Measurements from ENCODE around the gene STRAP. TPM values are rescaled to one million over a fixed set of nuclear protein-coding genes. Genes with fewer than 3 reads are reported as not detected.

STRAP gene
- total and polyA plus RNA-seq, 2 of the 13 experiments (the other 11 are each of a cell fraction or from before 2014, with no cell fraction given) = 66.9 to 118 TPM

DNA sequence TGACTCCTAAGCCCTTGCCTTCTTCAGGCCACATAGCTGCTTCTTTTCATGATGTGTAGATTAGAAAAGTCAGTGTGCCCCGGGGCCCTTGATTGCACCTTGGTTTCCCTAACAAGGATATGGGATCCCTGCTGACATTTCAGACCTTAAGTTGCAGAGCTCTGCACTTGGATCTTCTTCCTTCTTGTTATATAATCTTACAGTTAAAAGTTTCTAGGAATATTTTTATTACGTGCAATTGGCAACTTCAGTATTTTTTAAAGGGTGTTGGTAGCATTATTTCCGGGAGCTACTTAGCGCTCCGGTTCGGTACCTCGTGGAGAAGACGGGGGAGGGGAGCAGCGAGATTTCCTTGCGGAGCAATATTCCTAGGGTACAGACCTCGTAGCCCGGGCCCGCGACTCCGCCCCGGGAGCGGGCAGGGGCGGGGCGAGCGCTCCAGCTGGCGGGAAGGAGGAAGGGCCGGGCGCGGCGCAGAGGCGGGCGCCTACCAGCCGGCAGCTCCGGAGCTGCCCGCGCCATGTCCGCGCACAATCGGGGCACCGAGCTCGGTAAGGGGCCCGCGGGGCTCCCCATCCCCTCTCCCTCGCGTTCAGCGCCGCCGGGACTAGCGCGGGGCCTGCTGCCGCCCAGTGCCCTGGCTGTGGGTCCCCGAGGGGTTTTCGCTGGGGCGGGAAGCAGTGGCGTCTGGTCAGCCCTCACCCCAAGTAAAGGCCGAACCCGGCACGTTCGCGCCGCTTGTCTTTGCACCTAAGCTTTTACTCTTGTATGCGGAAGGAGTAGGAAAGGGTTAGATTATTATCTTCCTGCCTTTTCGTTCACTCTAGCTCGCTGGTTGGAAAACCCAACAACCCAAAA lies 28.9 kb downstream of the STRAP start, which contains the start of gene DERA (continued):
- TF ChIP-seq TRIM24 (CRISPR knock-in tag; IDR thresholded peaks at IDR 0.05) (no peak), SNAPC2 (CRISPR knock-in tag; IDR thresholded peaks at IDR 0.05) (no peak), ZNF3 (CRISPR knock-in tag; IDR thresholded peaks at IDR 0.05) (no peak), TOE1 (CRISPR knock-in tag; IDR thresholded peaks at IDR 0.05) (no peak), TBL1XR1 (IDR thresholded peaks at IDR 0.05; ENCODE audit: borderline replicate concordance, low read length, partially characterized antibody) (no peak), SNRNP70 (IDR thresholded peaks at IDR 0.05; ENCODE audit: low read depth, low read length) (no peak), JARID2 (CRISPR knock-in tag; IDR thresholded peaks at IDR 0.05; ENCODE audit: insufficient replicate concordance) (no peak), MTF1 (CRISPR knock-in tag; IDR thresholded peaks at IDR 0.05) (no peak), ZBTB7A (CRISPR knock-in tag; IDR thresholded peaks at IDR 0.05) (no peak), GZF1 (CRISPR knock-in tag; IDR thresholded peaks at IDR 0.05) (no peak), SIX4 (CRISPR knock-in tag; IDR thresholded peaks at IDR 0.05) (no peak), KDM5B (CRISPR knock-in tag; IDR thresholded peaks at IDR 0.05; ENCODE audit: borderline replicate concordance) (peak; percentile 79), SRSF9 (IDR thresholded peaks at IDR 0.05; ENCODE audit: borderline replicate concordance, insufficient read depth, low read depth, low read length, poor library complexity, severe bottlenecking) (no peak)
- TF ChIP-seq, protein P1, sequence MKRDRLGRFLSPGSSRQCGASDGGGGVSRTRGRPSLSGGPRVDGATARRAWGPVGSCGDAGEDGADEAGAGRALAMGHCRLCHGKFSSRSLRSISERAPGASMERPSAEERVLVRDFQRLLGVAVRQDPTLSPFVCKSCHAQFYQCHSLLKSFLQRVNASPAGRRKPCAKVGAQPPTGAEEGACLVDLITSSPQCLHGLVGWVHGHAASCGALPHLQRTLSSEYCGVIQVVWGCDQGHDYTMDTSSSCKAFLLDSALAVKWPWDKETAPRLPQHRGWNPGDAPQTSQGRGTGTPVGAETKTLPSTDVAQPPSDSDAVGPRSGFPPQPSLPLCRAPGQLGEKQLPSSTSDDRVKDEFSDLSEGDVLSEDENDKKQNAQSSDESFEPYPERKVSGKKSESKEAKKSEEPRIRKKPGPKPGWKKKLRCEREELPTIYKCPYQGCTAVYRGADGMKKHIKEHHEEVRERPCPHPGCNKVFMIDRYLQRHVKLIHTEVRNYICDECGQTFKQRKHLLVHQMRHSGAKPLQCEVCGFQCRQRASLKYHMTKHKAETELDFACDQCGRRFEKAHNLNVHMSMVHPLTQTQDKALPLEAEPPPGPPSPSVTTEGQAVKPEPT (CRISPR knock-in tag; IDR thresholded peaks at IDR 0.05; ENCODE audit: low read depth) = 0 out of 2 replicates have a peak, but pooled peaks have one; percentile 36
- TF ChIP-seq, protein P2, sequence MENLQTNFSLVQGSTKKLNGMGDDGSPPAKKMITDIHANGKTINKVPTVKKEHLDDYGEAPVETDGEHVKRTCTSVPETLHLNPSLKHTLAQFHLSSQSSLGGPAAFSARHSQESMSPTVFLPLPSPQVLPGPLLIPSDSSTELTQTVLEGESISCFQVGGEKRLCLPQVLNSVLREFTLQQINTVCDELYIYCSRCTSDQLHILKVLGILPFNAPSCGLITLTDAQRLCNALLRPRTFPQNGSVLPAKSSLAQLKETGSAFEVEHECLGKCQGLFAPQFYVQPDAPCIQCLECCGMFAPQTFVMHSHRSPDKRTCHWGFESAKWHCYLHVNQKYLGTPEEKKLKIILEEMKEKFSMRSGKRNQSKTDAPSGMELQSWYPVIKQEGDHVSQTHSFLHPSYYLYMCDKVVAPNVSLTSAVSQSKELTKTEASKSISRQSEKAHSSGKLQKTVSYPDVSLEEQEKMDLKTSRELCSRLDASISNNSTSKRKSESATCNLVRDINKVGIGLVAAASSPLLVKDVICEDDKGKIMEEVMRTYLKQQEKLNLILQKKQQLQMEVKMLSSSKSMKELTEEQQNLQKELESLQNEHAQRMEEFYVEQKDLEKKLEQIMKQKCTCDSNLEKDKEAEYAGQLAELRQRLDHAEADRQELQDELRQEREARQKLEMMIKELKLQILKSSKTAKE (CRISPR knock-in tag; IDR thresholded peaks at IDR 0.05; ENCODE audit: borderline replicate concordance) = 0 out of 2 replicates have a peak, but pooled peaks have one; percentile 16
- TF ChIP-seq, protein P3, sequence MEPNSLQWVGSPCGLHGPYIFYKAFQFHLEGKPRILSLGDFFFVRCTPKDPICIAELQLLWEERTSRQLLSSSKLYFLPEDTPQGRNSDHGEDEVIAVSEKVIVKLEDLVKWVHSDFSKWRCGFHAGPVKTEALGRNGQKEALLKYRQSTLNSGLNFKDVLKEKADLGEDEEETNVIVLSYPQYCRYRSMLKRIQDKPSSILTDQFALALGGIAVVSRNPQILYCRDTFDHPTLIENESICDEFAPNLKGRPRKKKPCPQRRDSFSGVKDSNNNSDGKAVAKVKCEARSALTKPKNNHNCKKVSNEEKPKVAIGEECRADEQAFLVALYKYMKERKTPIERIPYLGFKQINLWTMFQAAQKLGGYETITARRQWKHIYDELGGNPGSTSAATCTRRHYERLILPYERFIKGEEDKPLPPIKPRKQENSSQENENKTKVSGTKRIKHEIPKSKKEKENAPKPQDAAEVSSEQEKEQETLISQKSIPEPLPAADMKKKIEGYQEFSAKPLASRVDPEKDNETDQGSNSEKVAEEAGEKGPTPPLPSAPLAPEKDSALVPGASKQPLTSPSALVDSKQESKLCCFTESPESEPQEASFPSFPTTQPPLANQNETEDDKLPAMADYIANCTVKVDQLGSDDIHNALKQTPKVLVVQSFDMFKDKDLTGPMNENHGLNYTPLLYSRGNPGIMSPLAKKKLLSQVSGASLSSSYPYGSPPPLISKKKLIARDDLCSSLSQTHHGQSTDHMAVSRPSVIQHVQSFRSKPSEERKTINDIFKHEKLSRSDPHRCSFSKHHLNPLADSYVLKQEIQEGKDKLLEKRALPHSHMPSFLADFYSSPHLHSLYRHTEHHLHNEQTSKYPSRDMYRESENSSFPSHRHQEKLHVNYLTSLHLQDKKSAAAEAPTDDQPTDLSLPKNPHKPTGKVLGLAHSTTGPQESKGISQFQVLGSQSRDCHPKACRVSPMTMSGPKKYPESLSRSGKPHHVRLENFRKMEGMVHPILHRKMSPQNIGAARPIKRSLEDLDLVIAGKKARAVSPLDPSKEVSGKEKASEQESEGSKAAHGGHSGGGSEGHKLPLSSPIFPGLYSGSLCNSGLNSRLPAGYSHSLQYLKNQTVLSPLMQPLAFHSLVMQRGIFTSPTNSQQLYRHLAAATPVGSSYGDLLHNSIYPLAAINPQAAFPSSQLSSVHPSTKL (CRISPR knock-in tag; IDR thresholded peaks at IDR 0.05) = peak; percentile 35; the same call in 1 of the 2 replicates
- TF ChIP-seq, protein P4, sequence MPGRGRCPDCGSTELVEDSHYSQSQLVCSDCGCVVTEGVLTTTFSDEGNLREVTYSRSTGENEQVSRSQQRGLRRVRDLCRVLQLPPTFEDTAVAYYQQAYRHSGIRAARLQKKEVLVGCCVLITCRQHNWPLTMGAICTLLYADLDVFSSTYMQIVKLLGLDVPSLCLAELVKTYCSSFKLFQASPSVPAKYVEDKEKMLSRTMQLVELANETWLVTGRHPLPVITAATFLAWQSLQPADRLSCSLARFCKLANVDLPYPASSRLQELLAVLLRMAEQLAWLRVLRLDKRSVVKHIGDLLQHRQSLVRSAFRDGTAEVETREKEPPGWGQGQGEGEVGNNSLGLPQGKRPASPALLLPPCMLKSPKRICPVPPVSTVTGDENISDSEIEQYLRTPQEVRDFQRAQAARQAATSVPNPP (CRISPR knock-in tag; IDR thresholded peaks at IDR 0.05) = no peak

All from HepG2 (cell line).